WERI-Rb-1 (cell line): Measurements from ENCODE around the gene DENND6A.

Experiments used
- DNase-seq: peaks from one replicate; pipeline ENCODE4 v3.0.0-alpha.2; 2020
- H3K27ac ChIP-seq: fragments of 250-450 bp; sonication (Bioruptor Pico); 2 replicates; pipeline ENCODE4 v1.5.1; 2020; ENCODE audit warnings: mild to moderate bottlenecking, moderate library complexity
- H3K27me3 ChIP-seq: fragments of 250-450 bp; sonication (Bioruptor Pico); 2 replicates; pipeline ENCODE4 v1.5.1; 2021; ENCODE audit warnings: mild to moderate bottlenecking, low read depth, moderate library complexity; ENCODE audit not compliant: insufficient read depth, severe bottlenecking
- H3K36me3 ChIP-seq: fragments of 250-450 bp; sonication (Bioruptor Pico); 2 replicates; pipeline ENCODE4 v1.5.1; 2020; ENCODE audit warnings: mild to moderate bottlenecking, moderate library complexity
- H3K4me3 ChIP-seq: 2 replicates; pipeline ENCODE4 v1.5.1; 2011; ENCODE audit warnings: low read depth, mild to moderate bottlenecking, control low read depth, low read length
- H3K9me3 ChIP-seq: fragments of 250-450 bp; sonication (Bioruptor Pico); 2 replicates; pipeline ENCODE4 v1.5.1; 2021; ENCODE audit warnings: mild to moderate bottlenecking, moderate library complexity; ENCODE audit not compliant: severe bottlenecking
- CTCF ChIP-seq: IDR thresholded peaks from 2 replicates; pipeline ENCODE4 v1.5.1; 2011; ENCODE audit warnings: low read depth, mild to moderate bottlenecking, control low read depth, inconsistent platforms, low read length

DENND6A gene, protein sequence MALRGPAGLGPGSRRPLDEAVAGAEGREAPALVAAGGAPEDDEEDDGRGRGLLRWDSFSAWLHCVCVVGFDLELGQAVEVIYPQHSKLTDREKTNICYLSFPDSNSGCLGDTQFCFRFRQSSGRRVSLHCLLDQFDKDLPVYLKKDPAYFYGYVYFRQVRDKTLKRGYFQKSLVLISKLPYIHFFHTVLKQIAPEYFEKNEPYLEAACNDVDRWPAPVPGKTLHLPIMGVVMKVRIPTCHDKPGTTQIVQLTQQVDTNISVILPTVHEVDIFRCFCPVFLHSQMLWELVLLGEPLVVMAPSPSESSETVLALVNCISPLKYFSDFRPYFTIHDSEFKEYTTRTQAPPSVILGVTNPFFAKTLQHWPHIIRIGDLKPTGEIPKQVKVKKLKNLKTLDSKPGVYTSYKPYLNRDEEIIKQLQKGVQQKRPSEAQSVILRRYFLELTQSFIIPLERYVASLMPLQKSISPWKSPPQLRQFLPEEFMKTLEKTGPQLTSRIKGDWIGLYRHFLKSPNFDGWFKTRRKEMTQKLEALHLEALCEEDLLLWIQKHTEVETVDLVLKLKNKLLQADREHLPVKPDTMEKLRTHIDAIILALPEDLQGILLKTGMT

GRCh38 chr3:57692396-57693147 lies at the start of gene DENND6A:
Gene DENND6A, minus strand, starts transcription at chr3:57693077. Its CDS starts 59 bp downstream, at chr3:57693018.
- Histone ChIP-seq H3K4me3 (peak within 1 kb of the TSS; percentile 92), H3K9me3 (no peaks in the 10 kb centered on the region), H3K27ac (peak within 1 kb of the TSS; percentile 96), H3K27me3 (no peaks in the 10 kb centered on the region), H3K36me3 (no peaks in the 10 kb centered on the region)
- DNase-seq: peak; percentile 96
- TF ChIP-seq CTCF: no peak

GRCh38 chr3:57740027-57740426 lies 47.1 kb upstream of the DENND6A start:
- no peaks in the 10 kb centered on the region for H3K9me3 ChIP-seq
- no peaks in the 10 kb centered on the region for H3K27me3 ChIP-seq
- no peak overlapping the region for H3K4me3 ChIP-seq
- no peak overlapping the region for H3K27ac ChIP-seq
- DNase-seq: no peak
- TF ChIP-seq CTCF: no peak
- H3K36me3 ChIP-seq: no peaks in the 10 kb centered on the region

GRCh38 chr3:57738391-57738790 lies 45.5 kb upstream of the DENND6A start:
- Histone ChIP-seq H3K9me3 (no peaks in the 10 kb centered on the region), H3K36me3 (no peaks in the 10 kb centered on the region)
- no peak for DNase-seq

GRCh38 chr3:57737840-57738239 lies 45.0 kb upstream of the DENND6A start:
- no peak for DNase-seq
- Histone ChIP-seq H3K27me3 (no peaks in the 10 kb centered on the region), H3K36me3 (no peaks in the 10 kb centered on the region), H3K27ac (no peak overlapping the region), H3K4me3 (no peak overlapping the region), H3K9me3 (no peaks in the 10 kb centered on the region)
- no peak for TF ChIP-seq CTCF

More at GRCh38 chr3:57738391-57738790, 45.5 kb upstream of the DENND6A start:
- Histone ChIP-seq H3K27me3 (no peaks in the 10 kb centered on the region), H3K27ac (no peak overlapping the region), H3K4me3 (no peak overlapping the region)
- no peak for TF ChIP-seq CTCF

GRCh38 chr3:57735405-57735804 lies 42.5 kb upstream of the DENND6A start:
- H3K9me3 ChIP-seq: no peaks in the 10 kb centered on the region
- no peak for TF ChIP-seq CTCF
- H3K27ac ChIP-seq: no peak overlapping the region
- no peaks in the 10 kb centered on the region for H3K36me3 ChIP-seq
- no peak overlapping the region for H3K4me3 ChIP-seq
- no peak for DNase-seq
- no peaks in the 10 kb centered on the region for H3K27me3 ChIP-seq
